ENCODE data around the gene RTTN. TPM values are rescaled to one million over a fixed set of nuclear protein-coding genes. Genes with fewer than 3 reads are reported as not detected.

RTTN gene
- total and polyA plus RNA-seq, 2 experiments from 2014 or later, result 7.2 to 31.0 TPM

- TF ChIP-seq ZNF462 (CRISPR knock-in tag; IDR thresholded peaks at IDR 0.05) (no peak), ZNF114 (CRISPR knock-in tag; IDR thresholded peaks at IDR 0.05) (no peak)
Observed at GRCh38 chr18:69969491-69969890, 236.0 kb downstream of the RTTN start (continued).

GRCh38 chr18:69968039-69968438, 237.4 kb downstream of the RTTN start:
- Histone ChIP-seq H3K4me3 (no peak overlapping the region), H3K36me3 (ENCODE audit: insufficient read depth) (peaks cover 4% of the 10 kb centered on the region; the same call in 1 of the 2 replicates), H3K4me1 (ENCODE audit: insufficient read depth) (no peaks in the 10 kb centered on the region), H2AFZ (no peak overlapping the region), H4K20me1 (replicated peaks; ENCODE audit: insufficient read depth) (no peaks in the 10 kb centered on the region), H3K79me2 (replicated peaks; ENCODE audit: insufficient read depth) (no peaks in the 10 kb centered on the region), H3K4me2 (no peak overlapping the region), H3F3A (replicated peaks; ENCODE audit: low read depth) (no peaks in the 10 kb centered on the region), H3K27me3 (ENCODE audit: insufficient read depth) (no peaks in the 10 kb centered on the region), H3K27ac (ENCODE audit: low read depth) (no peak overlapping the region), H3K9me2 (ENCODE audit: insufficient read depth) (no peaks in the 10 kb centered on the region)
- H3K36me3 Mint-ChIP-seq (ENCODE audit: low read depth), result peaks cover 4% of the 10 kb centered on the region; the same call in 2 of the 3 replicates
- H3K27me3 Mint-ChIP-seq (ENCODE audit: insufficient read depth, low read depth, poor library complexity), result peaks cover 5% of the 10 kb centered on the region
- peaks cover 10% of the 10 kb centered on the region for H3K9me3 Mint-ChIP-seq
- H3K4me1 Mint-ChIP-seq, result no peaks in the 10 kb centered on the region; the same call in 2 of the 3 replicates
- no peak overlapping the region for H3K4me3 Mint-ChIP-seq
- no peak overlapping the region for H3K27ac Mint-ChIP-seq
- peak; percentile 28 for DNase-seq (ENCODE audit: low spot score)
- peak; percentile 50 for ATAC-seq
- TF ChIP-seq EZH2phosphoT487 (IDR thresholded peaks at IDR 0.05; ENCODE audit: unreplicated experiment), result no peak
- TF ChIP-seq REST (IDR thresholded peaks at IDR 0.05; ENCODE audit: unreplicated experiment), result no peak
- no peak for TF ChIP-seq CREB1 (CRISPR knock-in tag; IDR thresholded peaks at IDR 0.05; ENCODE audit: low read depth)
- no peak for TF ChIP-seq POLR2AphosphoS5 (IDR thresholded peaks at IDR 0.05; ENCODE audit: low read depth)
- TF ChIP-seq ZNF462 (CRISPR knock-in tag; IDR thresholded peaks at IDR 0.05), result no peak

All from GM23338 (cell line).